NCI-H2196 treated with DMSO at 0.1 percent for 48 hours (cell line): Measurements from ENCODE around the gene RBM39.
"Not testable (repeated sequence)": the region's sequence is repeated elsewhere in the genome, so short reads cannot be mapped to it uniquely, and the experiment has no call there.

Experiments
- DNase-seq: peaks from one replicate; lab custom pipeline; 2025; ENCODE audit not compliant: unreplicated experiment; lab: John Stamatoyannopoulos, UW

The RBM39 gene

GRCh38 chr20:35726842-35727711 is 15.0 kb downstream of the RBM39 start:
- DNase-seq, result no peak

DNA sequence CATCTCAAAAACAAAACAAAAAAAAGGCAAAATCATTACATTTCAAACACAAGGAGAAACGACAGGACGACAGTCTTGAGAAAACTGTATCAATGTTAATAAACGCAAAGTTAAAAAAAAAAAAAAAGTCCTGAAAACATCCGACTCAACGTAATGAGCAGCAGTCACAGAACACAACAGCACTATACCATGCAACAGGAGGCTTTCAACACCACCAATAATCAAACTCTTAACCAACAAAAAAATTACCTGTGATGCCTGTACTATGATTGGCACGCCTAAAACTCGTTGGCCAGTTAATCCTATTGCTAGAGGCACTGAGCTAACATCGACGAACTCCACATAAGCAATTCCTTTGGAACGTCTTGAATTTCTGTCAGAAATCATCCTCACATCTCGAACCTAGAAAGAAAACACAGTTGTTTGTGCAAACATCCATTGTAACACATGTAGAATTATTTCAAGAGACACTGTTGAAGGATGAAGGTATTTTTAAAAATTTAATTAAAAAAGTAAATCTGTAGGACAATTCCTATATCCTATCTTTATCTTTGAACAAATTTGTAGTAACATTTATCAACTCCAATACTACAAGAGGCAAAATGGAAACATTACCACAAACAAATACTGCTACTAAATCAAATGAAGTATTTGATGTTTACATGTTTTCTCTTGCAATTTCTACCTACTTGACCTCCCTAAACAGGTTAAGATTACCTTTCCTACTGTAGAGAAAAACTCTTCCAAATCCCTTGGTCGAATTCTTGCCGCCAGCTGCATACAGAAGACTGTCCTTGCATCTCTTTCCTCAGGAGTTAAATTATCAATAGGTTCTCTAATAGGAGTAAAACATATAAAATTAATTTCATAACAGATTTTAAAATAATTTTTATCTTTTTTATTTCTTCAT is 17.5 kb downstream of the RBM39 start:
- no peak for DNase-seq

DNA sequence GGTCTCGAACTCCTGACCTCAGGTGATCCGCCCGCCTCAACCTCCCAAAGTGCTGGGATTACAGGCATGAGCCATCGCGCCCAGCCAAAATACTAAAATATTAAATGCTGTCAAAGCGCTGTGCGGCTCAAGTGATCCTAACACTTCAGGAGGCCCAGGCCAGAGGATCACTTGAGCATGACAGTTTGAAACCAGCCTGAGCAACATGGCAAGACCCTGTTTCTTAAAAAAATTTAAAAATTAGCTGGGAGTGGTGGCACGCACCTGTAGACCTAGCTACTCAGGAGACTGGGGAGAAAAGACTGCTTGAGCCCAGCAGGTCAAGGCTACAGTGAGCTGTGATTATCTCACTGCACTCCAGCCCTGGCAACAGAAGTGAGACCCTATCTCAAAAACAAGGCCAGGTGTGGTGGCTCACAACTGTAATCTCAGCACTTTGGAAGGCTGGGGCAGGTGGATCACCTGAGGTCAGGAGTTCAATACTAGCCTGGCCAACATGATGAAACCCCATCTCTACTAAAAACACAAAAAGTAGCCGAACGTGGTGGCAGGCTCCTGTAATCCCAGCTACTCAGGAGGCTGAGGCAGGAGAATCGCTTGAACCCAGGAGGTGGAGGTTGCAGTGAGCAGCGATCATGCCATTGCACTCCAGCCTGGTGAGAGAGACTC is 18.3 kb downstream of the RBM39 start:
- DNase-seq, result not testable (repeated sequence)

DNA sequence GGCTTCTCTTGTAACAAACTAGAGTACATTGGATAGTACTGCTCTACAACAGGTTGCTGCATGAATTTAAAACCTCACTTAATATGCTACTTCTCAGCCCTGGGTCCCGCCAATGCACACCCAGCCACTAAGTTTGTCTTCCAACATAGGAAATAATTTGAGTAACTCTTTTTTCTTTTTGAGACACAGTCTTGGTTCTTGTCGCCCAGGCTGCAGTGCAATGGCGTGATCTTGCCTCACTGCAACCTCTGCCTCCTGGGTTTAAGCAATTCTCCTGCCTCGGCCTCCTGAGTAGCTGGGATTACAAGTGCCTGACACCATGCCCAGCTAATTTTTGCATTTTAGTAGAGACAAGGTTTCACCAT is 18.8 kb downstream of the RBM39 start:
- not testable (repeated sequence) for DNase-seq

DNA sequence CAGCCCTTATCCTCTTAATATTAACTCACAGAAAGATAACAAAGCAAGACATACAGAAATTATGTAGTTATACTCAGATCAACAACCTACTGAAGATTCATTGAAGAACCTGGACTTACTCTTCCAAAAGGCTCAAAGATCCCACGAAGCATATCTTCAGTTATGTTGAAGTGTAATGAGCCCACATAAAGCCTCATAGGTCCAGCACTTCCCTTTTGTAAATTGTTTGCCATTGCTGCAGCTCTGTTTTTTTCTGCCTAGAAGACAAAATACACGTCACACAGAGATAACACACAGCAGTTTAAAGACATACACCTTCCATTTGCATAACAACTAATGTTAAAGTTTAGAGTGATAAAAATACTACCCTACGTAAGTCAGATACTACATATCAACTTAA is 20.4 kb downstream of the RBM39 start:
- DNase-seq, result no peak

GRCh38 chr20:35721219-35721618 is 20.8 kb downstream of the RBM39 start:
- DNase-seq, result no peak

- DNase-seq, result no peak
These were observed 21.6 kb downstream of the RBM39 start for GRCh38 chr20:35720165-35721123.

- no peak for DNase-seq
These were observed 22.3 kb downstream of the RBM39 start for GRCh38 chr20:35719717-35720116.

DNA sequence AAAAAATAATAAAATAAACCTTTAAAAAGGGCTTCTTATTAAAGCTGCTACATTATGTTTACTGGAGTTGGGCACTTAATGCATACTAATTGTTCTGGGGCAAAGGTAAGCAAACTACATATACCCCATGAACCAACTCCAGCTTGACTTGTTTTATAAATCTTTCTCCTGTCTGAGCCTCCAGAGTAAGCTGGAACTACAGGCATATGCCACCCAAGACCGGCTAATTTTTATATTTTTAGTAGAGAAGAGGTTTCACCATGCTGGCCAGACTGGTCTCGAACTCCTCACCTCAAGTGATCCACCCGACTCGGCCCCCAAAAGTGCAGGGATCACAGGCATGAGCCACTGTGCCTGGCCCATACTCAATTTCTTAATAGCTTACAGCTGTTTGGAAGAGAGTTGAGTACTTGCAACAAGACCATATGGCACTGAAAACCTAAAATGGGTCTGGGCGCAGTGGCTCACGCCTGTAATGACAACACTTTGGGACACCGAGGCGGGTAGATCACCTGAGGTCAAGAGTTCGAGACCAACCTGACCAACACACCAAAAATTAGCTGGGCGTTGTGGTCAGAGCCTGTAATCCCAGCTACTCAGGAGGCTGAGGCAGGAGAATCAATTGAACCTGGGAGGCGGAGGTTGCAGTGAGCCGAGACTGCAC is 23.0 kb downstream of the RBM39 start:
- DNase-seq, result no peak

- not testable (repeated sequence) for DNase-seq
These were observed 23.7 kb downstream of the RBM39 start for GRCh38 chr20:35718321-35718720.

DNA sequence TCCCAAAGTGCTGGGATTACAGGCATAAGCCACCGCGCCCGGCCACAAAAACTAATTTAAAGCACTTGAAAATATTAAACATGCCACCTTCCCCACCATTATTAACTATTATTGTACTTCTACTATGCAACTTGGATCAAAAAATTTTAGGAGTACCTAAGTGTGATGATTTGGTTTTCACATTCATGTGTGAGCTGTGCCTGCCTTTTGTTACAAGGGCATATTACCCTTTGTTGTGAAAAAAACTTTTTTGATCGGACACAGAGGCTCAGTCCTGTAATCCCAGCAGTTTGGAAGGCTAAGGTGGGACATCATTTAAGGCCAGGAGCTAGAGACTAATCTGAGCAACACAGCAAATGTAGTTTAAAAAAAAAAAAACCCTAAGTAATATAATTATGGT is 25.7 kb downstream of the RBM39 start:
- no peak for DNase-seq

GRCh38 chr20:35715652-35716051 is 26.4 kb downstream of the RBM39 start:
- DNase-seq, result no peak

DNA sequence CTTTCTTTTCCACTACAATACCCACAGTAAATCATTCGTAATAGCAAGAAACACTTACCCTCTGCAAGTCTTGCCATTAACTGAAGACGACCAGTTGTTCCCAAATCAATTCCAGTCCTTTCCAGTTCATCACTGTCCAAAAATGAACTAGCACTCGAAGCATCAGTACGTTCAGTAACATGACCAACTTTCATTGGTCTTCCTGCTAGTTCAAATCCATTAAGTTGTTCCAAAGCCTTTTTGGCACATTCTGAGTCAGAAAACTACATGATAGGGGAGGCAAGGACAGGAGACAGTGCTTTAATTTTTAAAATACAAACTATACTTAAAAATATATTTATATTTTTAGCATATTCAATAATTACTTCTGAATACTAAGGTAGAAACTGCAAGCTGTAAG is 27.9 kb downstream of the RBM39 start:
- DNase-seq, result no peak

- DNase-seq, result not testable (repeated sequence)
These were observed 28.9 kb downstream of the RBM39 start for GRCh38 chr20:35713120-35713519.

GRCh38 chr20:35711588-35712209 is 30.4 kb downstream of the RBM39 start:
- DNase-seq, result no peak

GRCh38 chr20:35710884-35711587 is 31.0 kb downstream of the RBM39 start:
- no peak for DNase-seq

DNA sequence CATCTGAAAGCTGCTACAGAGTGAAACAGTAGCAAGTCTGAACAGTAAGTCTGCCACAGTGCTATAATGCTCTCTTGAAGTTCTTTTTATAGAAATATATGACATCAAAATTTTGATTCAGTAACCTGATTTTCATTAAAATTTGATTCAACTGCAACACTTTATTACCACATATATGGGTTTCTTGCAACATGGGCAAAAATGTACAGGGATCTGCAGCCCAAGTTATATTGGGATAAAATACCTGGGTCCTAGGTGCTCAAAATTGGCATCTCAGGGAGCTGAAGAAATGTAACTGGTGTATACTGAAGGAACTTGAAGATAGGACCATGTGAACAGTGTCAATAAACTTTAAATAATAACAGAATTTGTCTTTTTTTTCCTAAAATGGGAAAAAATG is 32.0 kb downstream of the RBM39 start:
- DNase-seq, result no peak

- no peak for DNase-seq
These were observed 32.8 kb downstream of the RBM39 start for GRCh38 chr20:35709259-35709658.

GRCh38 chr20:35708502-35708901 is 33.6 kb downstream of the RBM39 start:
- DNase-seq, result no peak
